ENCODE data around the gene ARL5B.

DNA sequence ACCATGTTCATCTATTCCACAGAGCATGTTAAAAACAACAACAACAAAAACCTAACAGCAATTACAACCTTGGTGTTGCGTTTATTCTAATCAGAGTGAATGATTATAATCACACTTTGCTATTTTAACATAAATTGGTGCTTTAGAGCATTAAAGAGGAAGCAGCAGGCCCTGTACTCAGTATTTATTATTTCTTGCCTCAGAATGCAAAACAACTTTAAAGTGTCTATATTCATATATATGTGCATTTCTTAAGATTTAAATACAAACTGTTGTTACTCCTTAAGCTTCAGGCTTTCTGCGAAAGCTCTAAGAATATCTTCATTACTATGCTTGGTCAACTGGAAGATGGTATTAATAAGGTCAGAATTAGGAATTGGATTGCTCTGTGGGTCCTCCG lies 21.5 kb downstream of the ARL5B start:
- TF ChIP-seq RAD21 (IDR thresholded peaks at IDR 0.05; ENCODE audit: low read length) = no peak
- TF ChIP-seq RCOR1 (IDR thresholded peaks at IDR 0.05; ENCODE audit: insufficient replicate concordance, low read length) = no peak
- TF ChIP-seq, protein P1, sequence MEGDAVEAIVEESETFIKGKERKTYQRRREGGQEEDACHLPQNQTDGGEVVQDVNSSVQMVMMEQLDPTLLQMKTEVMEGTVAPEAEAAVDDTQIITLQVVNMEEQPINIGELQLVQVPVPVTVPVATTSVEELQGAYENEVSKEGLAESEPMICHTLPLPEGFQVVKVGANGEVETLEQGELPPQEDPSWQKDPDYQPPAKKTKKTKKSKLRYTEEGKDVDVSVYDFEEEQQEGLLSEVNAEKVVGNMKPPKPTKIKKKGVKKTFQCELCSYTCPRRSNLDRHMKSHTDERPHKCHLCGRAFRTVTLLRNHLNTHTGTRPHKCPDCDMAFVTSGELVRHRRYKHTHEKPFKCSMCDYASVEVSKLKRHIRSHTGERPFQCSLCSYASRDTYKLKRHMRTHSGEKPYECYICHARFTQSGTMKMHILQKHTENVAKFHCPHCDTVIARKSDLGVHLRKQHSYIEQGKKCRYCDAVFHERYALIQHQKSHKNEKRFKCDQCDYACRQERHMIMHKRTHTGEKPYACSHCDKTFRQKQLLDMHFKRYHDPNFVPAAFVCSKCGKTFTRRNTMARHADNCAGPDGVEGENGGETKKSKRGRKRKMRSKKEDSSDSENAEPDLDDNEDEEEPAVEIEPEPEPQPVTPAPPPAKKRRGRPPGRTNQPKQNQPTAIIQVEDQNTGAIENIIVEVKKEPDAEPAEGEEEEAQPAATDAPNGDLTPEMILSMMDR (conservative IDR thresholded peaks at IDR 0.05; ENCODE audit: low read depth, low read length) = no peak
- no peak for TF ChIP-seq FOS (IDR thresholded peaks at IDR 0.05; ENCODE audit: low read depth, low read length)
- no peak for TF ChIP-seq CEBPB (IDR thresholded peaks at IDR 0.05; ENCODE audit: low read depth, low read length)
- no peak for TF ChIP-seq CHD1 (IDR thresholded peaks at IDR 0.05; ENCODE audit: low read depth, low read length)
- no peak for TF ChIP-seq POLR2A (IDR thresholded peaks at IDR 0.05; ENCODE audit: low read depth, low read length)
- TF ChIP-seq, protein P2, sequence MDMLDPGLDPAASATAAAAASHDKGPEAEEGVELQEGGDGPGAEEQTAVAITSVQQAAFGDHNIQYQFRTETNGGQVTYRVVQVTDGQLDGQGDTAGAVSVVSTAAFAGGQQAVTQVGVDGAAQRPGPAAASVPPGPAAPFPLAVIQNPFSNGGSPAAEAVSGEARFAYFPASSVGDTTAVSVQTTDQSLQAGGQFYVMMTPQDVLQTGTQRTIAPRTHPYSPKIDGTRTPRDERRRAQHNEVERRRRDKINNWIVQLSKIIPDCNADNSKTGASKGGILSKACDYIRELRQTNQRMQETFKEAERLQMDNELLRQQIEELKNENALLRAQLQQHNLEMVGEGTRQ (IDR thresholded peaks at IDR 0.05; ENCODE audit: low read depth, low read length) = no peak
- no peak for TF ChIP-seq MAFK (IDR thresholded peaks at IDR 0.05; ENCODE audit: low read depth, low read length)
- TF ChIP-seq NFE2L2 (IDR thresholded peaks at IDR 0.05; ENCODE audit: low read depth, low read length) = no peak
- no peak for TF ChIP-seq MAZ (IDR thresholded peaks at IDR 0.05; ENCODE audit: borderline replicate concordance, low read depth, low read length)
- TF ChIP-seq SMC3 (IDR thresholded peaks at IDR 0.05; ENCODE audit: low read depth, low read length) = no peak
- TF ChIP-seq, protein P3, sequence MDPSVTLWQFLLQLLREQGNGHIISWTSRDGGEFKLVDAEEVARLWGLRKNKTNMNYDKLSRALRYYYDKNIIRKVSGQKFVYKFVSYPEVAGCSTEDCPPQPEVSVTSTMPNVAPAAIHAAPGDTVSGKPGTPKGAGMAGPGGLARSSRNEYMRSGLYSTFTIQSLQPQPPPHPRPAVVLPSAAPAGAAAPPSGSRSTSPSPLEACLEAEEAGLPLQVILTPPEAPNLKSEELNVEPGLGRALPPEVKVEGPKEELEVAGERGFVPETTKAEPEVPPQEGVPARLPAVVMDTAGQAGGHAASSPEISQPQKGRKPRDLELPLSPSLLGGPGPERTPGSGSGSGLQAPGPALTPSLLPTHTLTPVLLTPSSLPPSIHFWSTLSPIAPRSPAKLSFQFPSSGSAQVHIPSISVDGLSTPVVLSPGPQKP (IDR thresholded peaks at IDR 0.05; ENCODE audit: borderline replicate concordance, low read depth, low read length) = no peak

All from IMR-90 (cell line).